ENCODE data around the gene GRK2.

GRK2 gene

DNA sequence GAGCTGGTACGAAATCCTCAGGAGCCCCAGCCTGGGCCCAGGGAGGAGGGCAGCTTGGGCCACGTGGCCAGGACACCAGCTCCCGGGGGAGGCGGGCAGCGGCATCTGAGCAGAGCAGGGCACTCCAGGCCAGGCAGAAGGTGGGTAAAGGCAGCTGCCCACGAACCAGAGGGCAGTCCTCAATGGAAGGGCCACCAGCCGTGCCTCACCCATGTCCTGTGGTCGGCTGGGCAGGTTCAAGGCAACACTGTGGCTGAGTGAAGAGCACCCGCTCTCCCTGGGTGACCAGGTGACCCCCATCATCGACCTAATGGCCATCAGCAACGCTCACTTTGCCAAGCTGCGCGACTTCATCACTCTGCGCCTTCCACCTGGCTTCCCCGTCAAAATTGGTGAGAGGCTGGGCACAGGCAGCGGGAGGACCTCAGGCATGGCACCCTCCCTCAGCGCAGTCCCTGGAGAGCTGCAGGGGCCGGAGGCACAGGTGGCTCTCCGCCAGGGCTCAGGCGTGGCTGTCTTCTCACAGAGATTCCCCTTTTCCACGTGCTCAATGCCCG is 34.6 kb downstream of the GRK2 start:
- no peak for DNase-seq (ENCODE audit: low read depth)

DNA sequence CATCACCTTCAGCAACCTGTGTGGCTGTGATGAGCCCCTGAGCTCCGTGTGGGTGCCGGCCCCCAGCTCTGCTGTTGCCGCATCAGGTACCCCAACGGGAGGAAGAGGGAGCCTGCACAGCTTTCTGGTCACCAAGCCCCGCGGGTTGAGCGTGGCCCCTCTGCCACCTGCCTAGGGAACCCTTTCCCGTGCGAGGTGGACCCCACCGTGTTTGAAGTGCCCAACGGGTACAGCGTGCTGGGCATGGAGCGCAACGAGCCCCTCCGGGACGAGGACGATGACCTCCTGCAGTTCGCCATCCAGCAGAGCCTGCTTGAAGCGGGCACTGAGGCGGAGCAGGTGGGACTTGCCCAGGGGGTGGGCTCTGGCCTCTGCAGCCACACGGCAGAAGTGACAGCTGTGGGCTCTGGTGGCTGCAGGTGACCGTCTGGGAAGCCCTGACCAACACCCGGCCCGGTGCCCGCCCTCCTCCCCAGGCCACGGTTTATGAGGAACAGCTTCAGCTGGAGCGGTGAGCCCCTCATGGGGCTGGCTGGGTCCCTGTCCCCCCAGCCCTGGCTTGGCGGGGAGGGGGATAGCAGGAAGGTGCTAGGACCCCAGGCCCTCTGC is 35.1 kb downstream of the GRK2 start:
- DNase-seq (ENCODE audit: low read depth) = no peak

DNA sequence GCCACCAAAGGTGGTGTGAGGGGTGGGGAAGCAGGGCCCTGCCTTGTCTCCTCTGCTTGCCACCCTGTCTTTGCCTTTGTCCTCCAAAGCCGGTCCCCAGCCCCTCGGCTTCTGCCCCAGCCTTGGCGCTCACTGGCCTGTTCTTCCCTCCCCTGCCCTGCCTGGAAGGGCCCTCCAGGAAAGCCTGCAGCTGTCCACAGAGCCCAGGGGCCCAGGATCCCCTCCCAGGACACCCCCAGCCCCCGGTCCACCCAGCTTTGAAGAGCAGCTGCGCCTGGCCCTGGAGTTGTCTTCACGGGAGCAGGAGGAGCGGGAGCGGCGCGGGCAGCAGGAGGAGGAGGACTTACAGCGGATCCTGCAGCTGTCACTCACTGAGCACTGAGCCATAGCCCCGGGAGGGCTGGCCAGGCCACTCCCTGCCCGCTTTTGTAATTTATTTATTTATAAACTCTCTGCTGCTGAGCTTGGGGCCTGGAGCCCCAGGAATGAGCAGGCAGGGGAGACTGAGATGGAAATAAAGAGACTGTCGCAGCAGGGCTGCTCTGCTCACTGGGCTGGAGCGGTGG is 35.8 kb downstream of the GRK2 start:
- no peak for DNase-seq (ENCODE audit: low read depth)

GRCh38 chr11:67302571-67303131 is 36.4 kb downstream of the GRK2 start:
- no peak for DNase-seq (ENCODE audit: low read depth)

GRCh38 chr11:67303132-67303834 is 37.0 kb downstream of the GRK2 start, which contains the start of gene SSH3:
Gene SSH3, plus strand, starts transcription at chr11:67303530. Its CDS starts 96 bp downstream, at chr11:67303626.
- DNase-seq (ENCODE audit: low read depth) = no peak

DNA sequence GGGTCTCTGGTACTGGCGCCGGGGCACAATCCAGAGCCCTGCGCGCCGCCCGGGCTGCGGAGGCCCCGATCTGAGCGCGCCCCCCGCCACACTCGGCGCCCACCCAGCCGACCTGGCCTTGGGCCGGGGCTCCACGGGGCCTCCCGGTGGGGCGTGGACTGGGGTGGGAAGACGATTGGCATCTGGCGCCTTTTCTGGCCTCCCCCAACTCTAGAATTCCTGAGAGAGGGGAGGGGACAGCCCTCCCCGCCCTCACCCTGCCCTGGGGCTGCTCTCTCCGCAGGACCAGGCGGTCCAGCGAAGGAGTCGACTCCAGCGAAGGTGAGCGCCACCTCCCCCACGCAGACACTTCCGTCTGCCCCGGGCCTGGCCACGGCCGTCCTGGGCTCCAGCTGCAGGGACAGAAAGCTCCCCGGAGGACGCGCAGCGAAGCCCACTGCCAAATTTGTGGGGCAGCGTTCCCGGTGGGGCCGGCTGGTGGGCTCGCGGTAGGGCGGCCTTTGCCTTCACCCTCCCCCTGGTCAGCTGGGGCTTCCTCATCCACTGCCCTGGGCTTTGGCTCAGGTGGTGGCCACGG is 37.6 kb downstream of the GRK2 start:
- no peak for DNase-seq (ENCODE audit: low read depth)

- no peak for DNase-seq (ENCODE audit: low read depth)
Measured at GRCh38 chr11:67304511-67305113, 38.3 kb downstream of the GRK2 start.

DNA sequence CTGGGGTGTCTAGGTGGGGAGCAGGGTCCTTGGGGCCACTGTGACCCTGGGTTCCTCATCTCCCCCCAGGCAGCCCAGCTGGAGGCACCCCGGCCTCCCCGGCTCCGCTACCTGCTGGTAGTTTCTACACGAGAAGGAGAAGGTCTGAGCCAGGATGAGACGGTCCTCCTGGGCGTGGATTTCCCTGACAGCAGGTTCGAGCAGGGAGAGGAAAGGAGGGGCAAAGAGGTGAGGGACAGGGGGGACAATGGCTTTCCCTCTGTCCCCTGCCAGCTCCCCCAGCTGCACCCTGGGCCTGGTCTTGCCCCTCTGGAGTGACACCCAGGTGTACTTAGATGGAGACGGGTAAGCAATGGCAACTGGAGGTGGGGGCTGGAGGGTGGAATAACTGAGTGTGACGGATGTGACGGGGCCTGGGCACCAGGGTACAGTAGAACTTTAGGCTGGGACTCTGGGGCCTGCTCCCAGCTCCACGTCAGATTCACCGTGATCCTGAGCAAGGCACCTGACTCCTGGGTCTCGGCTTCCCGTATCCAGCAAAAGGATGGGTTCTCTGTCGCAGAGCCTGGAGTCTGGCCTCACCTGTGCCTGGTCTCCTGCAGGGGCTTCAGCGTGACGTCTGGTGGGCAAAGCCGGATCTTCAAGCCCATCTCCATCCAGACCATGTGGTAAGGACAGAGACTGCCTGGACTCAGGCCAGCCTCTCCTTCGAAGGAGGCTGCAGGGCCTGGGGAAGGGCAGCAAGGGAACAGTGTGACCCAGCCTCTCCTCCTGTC is 40.7 kb downstream of the GRK2 start:
- DNase-seq (ENCODE audit: low read depth) = no peak

- DNase-seq (ENCODE audit: low read depth) = no peak
Measured at GRCh38 chr11:67307545-67308001, 41.3 kb downstream of the GRK2 start.

GRCh38 chr11:67308031-67308866 is 42.0 kb downstream of the GRK2 start:
- DNase-seq (ENCODE audit: low read depth) = no peak

- DNase-seq (ENCODE audit: low read depth) = no peak
Measured at GRCh38 chr11:67309166-67309565, 42.9 kb downstream of the GRK2 start.

- no peak for DNase-seq (ENCODE audit: low read depth)
Measured at GRCh38 chr11:67309661-67310061, 43.4 kb downstream of the GRK2 start.

GRCh38 chr11:67310246-67311050 is 44.2 kb downstream of the GRK2 start:
- no peak for DNase-seq (ENCODE audit: low read depth)

DNA sequence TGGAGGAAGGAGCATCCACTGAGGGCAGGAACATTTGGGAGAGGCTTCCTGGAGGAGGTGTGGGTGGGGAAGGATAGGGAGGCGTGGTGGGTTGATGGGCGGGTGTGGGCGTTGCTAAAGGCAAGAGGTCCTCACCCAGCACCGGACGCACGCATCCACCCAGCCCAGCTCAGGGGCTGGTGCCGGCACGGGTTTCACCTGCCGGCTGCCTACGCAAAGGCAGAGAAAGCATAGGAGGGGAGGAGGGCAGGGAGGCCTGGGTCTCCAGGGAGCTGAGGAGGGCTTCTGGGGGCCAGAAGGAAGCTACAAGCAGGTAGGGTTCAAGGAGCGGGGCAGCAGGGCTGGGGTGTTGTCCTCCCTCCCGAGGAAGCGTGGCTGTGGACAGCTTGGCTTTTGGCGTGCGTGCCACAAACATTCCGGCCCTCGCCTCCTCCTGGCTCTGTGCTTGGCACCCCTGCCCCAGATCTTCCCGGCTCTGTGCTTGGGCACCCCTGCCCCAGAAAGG is 44.8 kb downstream of the GRK2 start:
- DNase-seq (ENCODE audit: low read depth) = no peak

DNA sequence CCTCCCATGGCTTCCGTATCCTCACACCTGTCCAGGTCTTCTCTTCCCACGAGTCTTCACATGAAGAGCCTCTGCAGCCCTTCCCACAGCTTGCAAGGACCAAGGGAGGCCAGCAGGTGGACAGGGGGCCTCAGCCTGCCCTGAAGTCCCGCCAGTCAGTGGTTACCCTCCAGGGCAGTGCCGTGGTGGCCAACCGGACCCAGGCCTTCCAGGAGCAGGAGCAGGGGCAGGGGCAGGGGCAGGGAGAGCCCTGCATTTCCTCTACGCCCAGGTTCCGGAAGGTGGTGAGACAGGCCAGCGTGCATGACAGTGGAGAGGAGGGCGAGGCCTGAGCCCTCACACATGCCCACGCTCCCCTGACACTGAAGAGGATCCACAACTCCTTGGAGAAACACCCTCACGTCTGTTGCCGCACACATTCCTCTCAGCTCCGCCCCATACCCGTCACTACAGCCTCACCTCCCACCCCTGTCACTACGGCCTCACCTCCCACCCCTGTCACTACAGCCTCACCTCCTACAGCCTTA is 45.3 kb downstream of the GRK2 start:
- DNase-seq (ENCODE audit: low read depth) = no peak

DNA sequence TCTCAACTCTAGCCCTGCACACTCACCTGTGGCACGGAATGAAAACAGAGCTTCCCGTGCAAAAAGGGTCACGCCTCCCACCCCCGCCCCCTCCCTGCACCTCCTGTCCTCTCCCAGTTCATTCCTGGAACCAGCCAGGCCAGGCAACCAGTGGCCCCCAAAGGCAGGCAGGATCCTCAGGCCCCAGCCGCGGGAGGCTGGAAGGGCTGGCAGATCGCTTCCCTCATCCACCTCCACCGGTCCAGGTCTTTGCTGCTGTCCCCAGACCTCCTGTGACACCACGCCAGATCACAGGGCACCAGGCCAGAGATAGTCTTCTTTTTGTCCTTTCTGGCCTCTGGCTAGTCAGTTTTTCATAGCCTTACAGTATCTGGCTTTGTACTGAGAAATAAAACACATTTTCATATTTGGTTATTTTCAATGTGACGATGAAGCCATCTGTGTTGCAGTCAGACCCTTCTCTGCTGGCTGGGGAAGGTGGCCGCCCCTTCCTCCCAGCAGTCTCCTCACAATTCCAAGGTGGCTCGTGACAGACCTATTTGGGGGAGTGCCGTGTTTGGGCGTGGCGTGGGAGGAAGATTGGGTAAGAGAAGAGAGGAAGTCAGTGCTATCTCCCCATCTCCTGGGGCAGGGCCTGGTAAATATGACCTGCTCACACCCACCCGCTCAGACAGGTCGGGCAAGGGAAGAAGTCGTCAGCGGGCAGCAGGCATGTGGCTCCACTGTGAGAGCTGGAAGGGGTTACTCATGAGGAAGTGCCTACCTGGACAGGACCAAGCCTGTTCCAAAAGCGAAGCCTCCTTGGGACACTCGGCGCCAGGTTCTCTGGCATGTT is 46.1 kb downstream of the GRK2 start:
- DNase-seq (ENCODE audit: low read depth) = no peak

- DNase-seq (ENCODE audit: low read depth) = no peak
Measured at GRCh38 chr11:67313125-67313890, 47.0 kb downstream of the GRK2 start.

Data from stimulated activated CD8-positive, alpha-beta memory T cell treated with anti-CD3 and anti-CD28 coated beads, Interleukin-12 subunit alpha, Interleukin-12 subunit beta, amount 100 ng/mL, for 4 hours (primary cell).